Astrocyte (in vitro differentiated cells and primary cell): Measurements from ENCODE around the gene TMED4. TPM values are rescaled to one million over a fixed set of nuclear protein-coding genes. Genes with fewer than 3 reads are reported as not detected.
A peak's percentile ranks its signal among the peaks of the same experiment; 100 is the strongest.

Source experiments
- DNase-seq: peaks from one replicate; pipeline ENCODE4 v3.0.0-alpha.2; 2010; ENCODE audit warnings: low read depth
- FAIRE-seq: peaks from 2 replicates; lab custom pipeline; 2011; peaks lifted over from hg19 to GRCh38; lab: Jason Lieb, UNC
- H2AFZ ChIP-seq: 2 replicates; pipeline ENCODE4 v1.6.0; 2012; ENCODE audit warnings: low read depth, low read length, inconsistent platforms
- H3K27ac ChIP-seq: 2 replicates; pipeline ENCODE4 v1.5.1; 2011; ENCODE audit warnings: low read depth, low read length, inconsistent platforms
- H3K27me3 ChIP-seq: 2 replicates; pipeline ENCODE4 v1.6.0; 2011; ENCODE audit warnings: low read length, inconsistent platforms; ENCODE audit not compliant: insufficient read depth
- H3K36me3 ChIP-seq: 2 replicates; pipeline ENCODE4 v1.5.1; 2011; ENCODE audit warnings: low read length, inconsistent platforms; ENCODE audit not compliant: insufficient read depth
- H3K4me1 ChIP-seq: 2 replicates; pipeline ENCODE4 v1.5.1; 2011; ENCODE audit warnings: low read length, inconsistent platforms; ENCODE audit not compliant: insufficient read depth
- H3K4me2 ChIP-seq: 2 replicates; pipeline ENCODE4 v1.6.0; 2012; ENCODE audit warnings: low read length, inconsistent platforms
- H3K4me3 ChIP-seq: 2 replicates; pipeline ENCODE4 v1.5.1; 2011; ENCODE audit warnings: low read depth, mild to moderate bottlenecking, low read length, inconsistent platforms; ENCODE audit not compliant: insufficient read depth
- H3K79me2 ChIP-seq: 2 replicates; pipeline ENCODE4 v1.6.0; 2012; ENCODE audit warnings: mild to moderate bottlenecking, low read length, inconsistent platforms; ENCODE audit not compliant: insufficient read depth
- H3K9ac ChIP-seq: 2 replicates; pipeline ENCODE4 v1.6.0; 2012; ENCODE audit warnings: mild to moderate bottlenecking, low read length, inconsistent platforms
- H3K9me3 ChIP-seq: 2 replicates; pipeline ENCODE4 v1.5.1; 2012; ENCODE audit warnings: low read depth, mild to moderate bottlenecking, low read length, inconsistent platforms; ENCODE audit not compliant: insufficient read depth
- H4K20me1 ChIP-seq: 2 replicates; pipeline ENCODE4 v1.6.0; 2012; ENCODE audit warnings: low read length, inconsistent platforms; ENCODE audit not compliant: insufficient read depth
- H3K27ac Mint-ChIP-seq: one replicate; pipeline ENCODE4 v1.8.0; 2021; ENCODE audit warnings: mild to moderate bottlenecking, mixed read lengths; ENCODE audit not compliant: unreplicated experiment
- H3K27me3 Mint-ChIP-seq: one replicate; pipeline ENCODE4 v1.8.0; 2021; ENCODE audit warnings: low read depth, mixed read lengths; ENCODE audit not compliant: unreplicated experiment
- H3K36me3 Mint-ChIP-seq: one replicate; pipeline ENCODE4 v1.8.0; 2021; ENCODE audit warnings: low read depth, mixed read lengths; ENCODE audit not compliant: unreplicated experiment
- H3K4me1 Mint-ChIP-seq: one replicate; pipeline ENCODE4 v1.8.0; 2021; ENCODE audit warnings: low read depth, mixed read lengths; ENCODE audit not compliant: unreplicated experiment
- H3K4me3 Mint-ChIP-seq: one replicate; pipeline ENCODE4 v1.8.0; 2021; ENCODE audit warnings: mild to moderate bottlenecking, moderate library complexity, mixed read lengths; ENCODE audit not compliant: unreplicated experiment
- H3K9me3 Mint-ChIP-seq: one replicate; pipeline ENCODE4 v1.8.0; 2021; ENCODE audit warnings: mild to moderate bottlenecking, mixed read lengths; ENCODE audit not compliant: unreplicated experiment
- CTCF ChIP-seq: IDR thresholded peaks from 2 replicates; pipeline ENCODE4 v1.5.1; 2011; ENCODE audit warnings: low read depth, mild to moderate bottlenecking, inconsistent platforms, low read length, moderate library complexity; ENCODE audit not compliant: insufficient read depth
- EZH2 ChIP-seq: IDR thresholded peaks from 2 replicates; pipeline ENCODE4 v1.6.1; 2012; ENCODE audit warnings: mild to moderate bottlenecking, low read length, inconsistent platforms; ENCODE audit not compliant: insufficient read depth
- total RNA-seq: library from RNA; stranded (reverse); gene quantifications from 2 replicates; pipeline ENCODE4 v1.2.1, GENCODE V29; 2021

TMED4 gene
- total RNA-seq, 1 donor from 2014 or later = 69.2 TPM

- peaks cover 10% of the 10 kb centered on the region for H3K4me1 ChIP-seq
- Mint-ChIP-seq H3K4me3 (peak overlapping the region; percentile 57), H3K36me3 (peaks cover 11% of the 10 kb centered on the region), H3K27me3 (no peaks in the 10 kb centered on the region), H3K4me1 (peaks cover 52% of the 10 kb centered on the region), H3K27ac (peak overlapping the region; percentile 62), H3K9me3 (no peaks in the 10 kb centered on the region)
- H3K27ac ChIP-seq = no peak overlapping the region
- no peak overlapping the region for H3K9ac ChIP-seq
- H3K27me3 ChIP-seq = no peaks in the 10 kb centered on the region
- H3K4me2 ChIP-seq = no peak overlapping the region
- FAIRE-seq (no peak), DNase-seq (peak; percentile 18)
- peaks cover 91% of the 10 kb centered on the region for H3K79me2 ChIP-seq
- no peak for TF ChIP-seq CTCF
- TF ChIP-seq EZH2 = no peak
- H3K36me3 ChIP-seq = peaks cover 15% of the 10 kb centered on the region
- no peaks in the 10 kb centered on the region for H3K9me3 ChIP-seq
- no peak overlapping the region for H3K4me3 ChIP-seq
- no peak overlapping the region for H2AFZ ChIP-seq
- H4K20me1 ChIP-seq = peaks cover 53% of the 10 kb centered on the region
Observed at GRCh38 chr7:44621034-44621749, 39.2 kb upstream of the TMED4 start.

- FAIRE-seq (no peak), DNase-seq (no peak)
- peaks cover 64% of the 10 kb centered on the region for H4K20me1 ChIP-seq
- no peaks in the 10 kb centered on the region for H3K9me3 Mint-ChIP-seq
- H3K36me3 Mint-ChIP-seq = peaks cover 8% of the 10 kb centered on the region
- H3K27ac Mint-ChIP-seq = peak overlapping the region; percentile 85
- no peaks in the 10 kb centered on the region for H3K9me3 ChIP-seq
- H3K79me2 ChIP-seq = peaks cover 97% of the 10 kb centered on the region
- H2AFZ ChIP-seq = no peak overlapping the region
- H3K27me3 Mint-ChIP-seq = no peaks in the 10 kb centered on the region
- peaks cover 63% of the 10 kb centered on the region for H3K4me1 Mint-ChIP-seq
- no peak overlapping the region for H3K4me2 ChIP-seq
- no peak overlapping the region for H3K9ac ChIP-seq
- H3K27ac ChIP-seq = no peak overlapping the region
- H3K4me1 ChIP-seq = peaks cover 15% of the 10 kb centered on the region
- H3K4me3 ChIP-seq = no peak overlapping the region
- TF ChIP-seq EZH2 (no peak), CTCF (no peak)
- H3K4me3 Mint-ChIP-seq = no peak overlapping the region
- no peaks in the 10 kb centered on the region for H3K36me3 ChIP-seq
- no peaks in the 10 kb centered on the region for H3K27me3 ChIP-seq
Observed at GRCh38 chr7:44618753-44619152, 36.7 kb upstream of the TMED4 start.

- Histone ChIP-seq H3K36me3 (no peaks in the 10 kb centered on the region), H3K27ac (peak overlapping the region; percentile 74), H3K9ac (peak overlapping the region; percentile 45), H3K4me3 (no peak overlapping the region), H3K79me2 (peaks cover 98% of the 10 kb centered on the region), H2AFZ (no peak overlapping the region), H4K20me1 (peaks cover 62% of the 10 kb centered on the region), H3K4me1 (peaks cover 14% of the 10 kb centered on the region), H3K27me3 (no peaks in the 10 kb centered on the region), H3K4me2 (peak overlapping the region; percentile 51), H3K9me3 (no peaks in the 10 kb centered on the region)
- no peak for TF ChIP-seq EZH2
- no peak for TF ChIP-seq CTCF
- H3K36me3 Mint-ChIP-seq = peaks cover 8% of the 10 kb centered on the region
- H3K4me1 Mint-ChIP-seq = peaks cover 60% of the 10 kb centered on the region
- peak overlapping the region; percentile 62 for H3K4me3 Mint-ChIP-seq
- H3K9me3 Mint-ChIP-seq = no peaks in the 10 kb centered on the region
- FAIRE-seq = no peak
- no peak for DNase-seq
- H3K27me3 Mint-ChIP-seq = no peaks in the 10 kb centered on the region
- H3K27ac Mint-ChIP-seq = peak overlapping the region; percentile 85
Observed at GRCh38 chr7:44618045-44618444, 36.0 kb upstream of the TMED4 start.
